GM21526 (cell line): Measurements from ENCODE around the gene DNM3.

Experiments used
- ATAC-seq: cut with Tn5 transposase; IDR thresholded peaks from one replicate; pipeline ENCODE4 v1.9.1; 2021; ENCODE audit warnings: moderate library complexity; ENCODE audit not compliant: unreplicated experiment, low FRiP score

DNM3 gene

GRCh38 chr1:172377565-172377964, 536.3 kb downstream of the DNM3 start:
- no peak for ATAC-seq

GRCh38 chr1:172378109-172378760, 536.9 kb downstream of the DNM3 start:
- no peak for ATAC-seq

GRCh38 chr1:172380441-172381244, 539.3 kb downstream of the DNM3 start:
- peak; percentile 90 for ATAC-seq

GRCh38 chr1:172381946-172382345, 540.6 kb downstream of the DNM3 start:
- no peak for ATAC-seq

- no peak for ATAC-seq
Measured at GRCh38 chr1:172382406-172382805, 541.1 kb downstream of the DNM3 start.

- ATAC-seq, result no peak
Measured at GRCh38 chr1:172382990-172383389, 541.7 kb downstream of the DNM3 start.

- no peak for ATAC-seq
Measured at GRCh38 chr1:172383536-172383935, 542.2 kb downstream of the DNM3 start.

GRCh38 chr1:172384656-172385055, 543.4 kb downstream of the DNM3 start:
- no peak for ATAC-seq

GRCh38 chr1:172386046-172386445, 544.7 kb downstream of the DNM3 start:
- ATAC-seq, result no peak

- no peak for ATAC-seq
Measured at GRCh38 chr1:172388490-172388889, 547.2 kb downstream of the DNM3 start.

- ATAC-seq, result peak; percentile 7
Measured at GRCh38 chr1:172390301-172390682, 549.0 kb downstream of the DNM3 start.

GRCh38 chr1:172390683-172391551, 549.6 kb downstream of the DNM3 start:
- peak; percentile 46 for ATAC-seq

- ATAC-seq, result no peak
Measured at GRCh38 chr1:172391976-172392375, 550.7 kb downstream of the DNM3 start.

- ATAC-seq, result no peak
Measured at GRCh38 chr1:172393354-172393753, 552.1 kb downstream of the DNM3 start.

GRCh38 chr1:172394141-172394751, 552.9 kb downstream of the DNM3 start:
- ATAC-seq, result peak; percentile 74

- no peak for ATAC-seq
Measured at GRCh38 chr1:172394811-172395210, 553.5 kb downstream of the DNM3 start.

GRCh38 chr1:172395576-172395975, 554.3 kb downstream of the DNM3 start:
- ATAC-seq, result no peak

GRCh38 chr1:172397221-172397620, 555.9 kb downstream of the DNM3 start:
- no peak for ATAC-seq

GRCh38 chr1:172397633-172398032, 556.3 kb downstream of the DNM3 start:
- ATAC-seq, result no peak

- ATAC-seq, result no peak
Measured at GRCh38 chr1:172398193-172398592, 556.9 kb downstream of the DNM3 start.
